Endothelial cell (in vitro differentiated cells): ENCODE data around the gene GBE1. TPM values are rescaled to one million over a fixed set of nuclear protein-coding genes. Genes with fewer than 3 reads are reported as not detected.

Source experiments
- DNase-seq: peaks from one replicate; pipeline ENCODE4 v3.0.0; 2021; ENCODE audit warnings: low spot score
- H3K27ac Mint-ChIP-seq: one replicate; pipeline ENCODE4 v1.8.0; 2021; ENCODE audit warnings: mixed read lengths, inconsistent platforms; ENCODE audit not compliant: unreplicated experiment
- H3K27me3 Mint-ChIP-seq: one replicate; pipeline ENCODE4 v1.8.0; 2021; ENCODE audit warnings: mild to moderate bottlenecking, moderate library complexity, mixed read lengths, inconsistent platforms; ENCODE audit not compliant: unreplicated experiment
- H3K36me3 Mint-ChIP-seq: one replicate; pipeline ENCODE4 v1.8.0; 2021; ENCODE audit warnings: mild to moderate bottlenecking, low read depth, mixed read lengths, inconsistent platforms; ENCODE audit not compliant: unreplicated experiment
- H3K4me1 Mint-ChIP-seq: one replicate; pipeline ENCODE4 v1.8.0; 2021; ENCODE audit warnings: mild to moderate bottlenecking, mixed read lengths, inconsistent platforms; ENCODE audit not compliant: unreplicated experiment
- H3K4me3 Mint-ChIP-seq: one replicate; pipeline ENCODE4 v1.8.0; 2021; ENCODE audit warnings: mild to moderate bottlenecking, mixed read lengths, inconsistent platforms; ENCODE audit not compliant: unreplicated experiment
- H3K9me3 Mint-ChIP-seq: one replicate; pipeline ENCODE4 v1.8.0; 2021; ENCODE audit warnings: mixed read lengths, inconsistent platforms; ENCODE audit not compliant: unreplicated experiment
- CTCF ChIP-seq: fragments of 200-600 bp; sonication (generic); IDR thresholded peaks from one replicate; pipeline ENCODE4 v1.5.0; 2021; ENCODE audit warnings: antibody characterized with exemption; ENCODE audit not compliant: unreplicated experiment
- total RNA-seq: library from RNA; stranded (reverse); fragmentation: NEBNext Ultra II Directional; extraction: Animal tissue kit (Norgen Biotek cat#: 25700); gene quantifications from one replicate; pipeline ENCODE4 v1.2.1, GENCODE V29; 2021; ENCODE audit not compliant: unreplicated experiment

Gene GBE1
- total RNA-seq, 1 donor from 2014 or later, result 15.6 TPM

GRCh38 chr3:81530180-81530939 lies 231.1 kb downstream of the GBE1 start:
- no peak for TF ChIP-seq CTCF
- H3K9me3 Mint-ChIP-seq, result no peaks in the 10 kb centered on the region
- no peaks in the 10 kb centered on the region for H3K4me1 Mint-ChIP-seq
- no peak overlapping the region for H3K4me3 Mint-ChIP-seq
- H3K27me3 Mint-ChIP-seq, result peaks cover 4% of the 10 kb centered on the region
- peaks cover 4% of the 10 kb centered on the region for H3K36me3 Mint-ChIP-seq
- H3K27ac Mint-ChIP-seq, result no peak overlapping the region
- no peak for DNase-seq

- no peak for DNase-seq
- no peaks in the 10 kb centered on the region for H3K9me3 Mint-ChIP-seq
- TF ChIP-seq CTCF, result no peak
- peaks cover 4% of the 10 kb centered on the region for H3K36me3 Mint-ChIP-seq
- H3K4me1 Mint-ChIP-seq, result no peaks in the 10 kb centered on the region
- no peak overlapping the region for H3K27ac Mint-ChIP-seq
- H3K4me3 Mint-ChIP-seq, result no peak overlapping the region
- no peaks in the 10 kb centered on the region for H3K27me3 Mint-ChIP-seq
Measured at GRCh38 chr3:81521855-81522254, 239.6 kb downstream of the GBE1 start.

- no peaks in the 10 kb centered on the region for H3K9me3 Mint-ChIP-seq
- H3K4me3 Mint-ChIP-seq, result no peak overlapping the region
- no peak overlapping the region for H3K27ac Mint-ChIP-seq
- no peaks in the 10 kb centered on the region for H3K4me1 Mint-ChIP-seq
- no peak for DNase-seq
- no peak for TF ChIP-seq CTCF
- no peaks in the 10 kb centered on the region for H3K36me3 Mint-ChIP-seq
- H3K27me3 Mint-ChIP-seq, result no peaks in the 10 kb centered on the region
Measured at GRCh38 chr3:81518945-81519344, 242.5 kb downstream of the GBE1 start.

GRCh38 chr3:81516042-81516441 lies 245.4 kb downstream of the GBE1 start:
- H3K4me1 Mint-ChIP-seq, result no peaks in the 10 kb centered on the region
- no peak overlapping the region for H3K4me3 Mint-ChIP-seq
- DNase-seq, result no peak
- H3K27ac Mint-ChIP-seq, result no peak overlapping the region
- H3K9me3 Mint-ChIP-seq, result no peaks in the 10 kb centered on the region
- H3K36me3 Mint-ChIP-seq, result no peaks in the 10 kb centered on the region
- no peak for TF ChIP-seq CTCF
- no peaks in the 10 kb centered on the region for H3K27me3 Mint-ChIP-seq

- Mint-ChIP-seq H3K27me3 (no peaks in the 10 kb centered on the region), H3K36me3 (no peaks in the 10 kb centered on the region), H3K4me3 (no peak overlapping the region), H3K9me3 (no peaks in the 10 kb centered on the region), H3K4me1 (no peaks in the 10 kb centered on the region), H3K27ac (no peak overlapping the region)
- TF ChIP-seq CTCF, result no peak
- DNase-seq, result no peak
Measured at GRCh38 chr3:81513591-81513990, 247.9 kb downstream of the GBE1 start.
